Measurements from ENCODE around the gene AMMECR1. TPM values are rescaled to one million over a fixed set of nuclear protein-coding genes. Genes with fewer than 3 reads are reported as not detected.

AMMECR1 gene
- total and polyA plus RNA-seq, 12 donors = 0.59 to 1.8 (median 0.99) TPM

DNA sequence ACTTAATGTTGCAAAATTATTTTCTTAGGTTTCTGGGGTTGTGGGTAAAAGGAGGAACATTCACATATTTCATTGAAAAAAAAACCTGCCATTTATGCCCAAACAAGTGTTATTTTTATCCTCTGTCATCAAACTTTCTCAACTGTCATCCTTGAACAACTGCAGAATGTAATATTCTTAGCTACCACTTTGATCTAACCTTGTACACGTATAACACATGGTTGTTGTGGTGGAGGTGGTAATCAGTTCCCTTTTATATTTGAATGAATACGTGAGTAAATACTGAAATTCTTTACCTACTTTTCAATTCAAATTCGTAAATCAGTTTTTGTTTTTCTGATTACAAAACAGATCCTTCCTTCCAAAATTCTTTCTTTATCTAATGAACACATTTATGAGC lies 3.8 kb upstream of the AMMECR1 start:
- TF ChIP-seq, protein P1, sequence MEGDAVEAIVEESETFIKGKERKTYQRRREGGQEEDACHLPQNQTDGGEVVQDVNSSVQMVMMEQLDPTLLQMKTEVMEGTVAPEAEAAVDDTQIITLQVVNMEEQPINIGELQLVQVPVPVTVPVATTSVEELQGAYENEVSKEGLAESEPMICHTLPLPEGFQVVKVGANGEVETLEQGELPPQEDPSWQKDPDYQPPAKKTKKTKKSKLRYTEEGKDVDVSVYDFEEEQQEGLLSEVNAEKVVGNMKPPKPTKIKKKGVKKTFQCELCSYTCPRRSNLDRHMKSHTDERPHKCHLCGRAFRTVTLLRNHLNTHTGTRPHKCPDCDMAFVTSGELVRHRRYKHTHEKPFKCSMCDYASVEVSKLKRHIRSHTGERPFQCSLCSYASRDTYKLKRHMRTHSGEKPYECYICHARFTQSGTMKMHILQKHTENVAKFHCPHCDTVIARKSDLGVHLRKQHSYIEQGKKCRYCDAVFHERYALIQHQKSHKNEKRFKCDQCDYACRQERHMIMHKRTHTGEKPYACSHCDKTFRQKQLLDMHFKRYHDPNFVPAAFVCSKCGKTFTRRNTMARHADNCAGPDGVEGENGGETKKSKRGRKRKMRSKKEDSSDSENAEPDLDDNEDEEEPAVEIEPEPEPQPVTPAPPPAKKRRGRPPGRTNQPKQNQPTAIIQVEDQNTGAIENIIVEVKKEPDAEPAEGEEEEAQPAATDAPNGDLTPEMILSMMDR (IDR thresholded peaks at IDR 0.05) = no peak
- Histone ChIP-seq H3K4me1 (peaks cover 0 to 5% (median 0%) of the 10 kb centered on the region in 9 donors), H3K36me3 (no peaks in the 10 kb centered on the region), H3K27ac (no peak overlapping the region), H3K4me3 (no peak overlapping the region), H3K9me3 (peaks cover 0 to 3% (median 0%) of the 10 kb centered on the region in 11 donors), H3K27me3 (peaks cover 0 to 40% (median 0%) of the 10 kb centered on the region in 7 donors)
- 72 to 83% methylated on average over 3 of the region's 3 CpGs for WGBS, 2 donors
- intact Hi-C loops (cut with DNase I) = no loop called here
- DNase-seq (no peak), ATAC-seq (no peak)

DNA sequence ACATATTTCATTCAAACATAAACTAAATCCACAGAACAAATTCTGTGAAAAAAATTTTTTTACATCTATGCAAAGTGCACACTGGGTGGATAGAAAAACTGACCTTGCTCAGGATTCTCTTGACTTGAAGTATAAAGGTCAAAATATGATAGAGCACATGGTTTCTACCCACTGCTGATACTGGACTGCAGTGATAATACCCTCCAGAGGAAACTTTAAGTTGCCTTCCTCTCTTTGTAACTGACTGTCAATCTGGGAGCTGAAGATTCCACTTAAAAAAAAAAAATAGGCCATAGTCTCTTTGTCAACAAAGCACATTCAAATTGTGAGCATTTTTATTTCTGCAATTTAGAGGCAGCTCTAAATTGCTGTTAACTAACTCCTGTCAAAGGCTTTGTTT lies 3.2 kb upstream of the AMMECR1 start:
- peaks cover 0 to 3% (median 0%) of the 10 kb centered on the region in 11 donors for H3K9me3 ChIP-seq
- TF ChIP-seq, protein P1 (IDR thresholded peaks at IDR 0.05) = no peak
- peaks cover 0 to 43% (median 0%) of the 10 kb centered on the region in 7 donors for H3K27me3 ChIP-seq
- H3K4me1 ChIP-seq = peaks cover 0 to 10% (median 3%) of the 10 kb centered on the region in 9 donors
- DNase-seq (no peak), ATAC-seq (no peak)
- H3K27ac ChIP-seq = no peak overlapping the region
- intact Hi-C loops (cut with DNase I) = no loop called here
- no peak overlapping the region for H3K4me3 ChIP-seq
- no peaks in the 10 kb centered on the region for H3K36me3 ChIP-seq

DNA sequence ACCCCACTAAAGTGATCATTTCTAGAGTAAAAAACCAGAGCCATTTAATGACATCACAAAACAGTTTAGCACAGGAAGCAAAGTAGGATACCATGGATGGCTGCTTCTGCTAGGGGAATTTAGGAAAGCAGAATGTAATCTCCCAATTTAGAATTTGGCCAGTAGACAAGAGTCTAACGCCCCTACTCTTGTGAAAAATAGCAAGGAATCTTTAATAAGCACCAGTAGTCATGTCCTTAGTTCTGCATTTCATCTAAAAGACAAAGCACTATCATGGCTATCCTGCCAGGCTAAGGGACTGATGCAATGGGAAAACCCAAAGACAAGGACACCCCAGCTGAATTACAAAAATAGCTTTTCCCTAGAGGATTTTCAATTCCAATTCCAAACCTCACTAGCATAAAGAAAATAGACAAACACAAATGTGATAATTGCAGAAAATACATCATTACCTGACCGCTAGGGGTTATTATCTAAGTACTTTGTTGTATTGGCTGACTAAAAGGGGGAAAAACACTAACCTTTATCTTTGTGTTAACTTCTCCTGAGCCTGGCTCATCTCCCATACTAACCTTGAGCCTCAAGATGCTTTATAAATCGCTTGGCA lies 2.6 kb upstream of the AMMECR1 start:
- 52 to 60% methylated on average over 3 of the region's 3 CpGs for WGBS, 2 donors
- Histone ChIP-seq H3K27ac (no peak overlapping the region), H3K4me3 (no peak overlapping the region), H3K9me3 (no peaks in the 10 kb centered on the region), H3K36me3 (no peaks in the 10 kb centered on the region), H3K27me3 (peaks cover 0 to 43% (median 0%) of the 10 kb centered on the region in 7 donors), H3K4me1 (peaks cover 0 to 16% (median 3%) of the 10 kb centered on the region in 9 donors)
- TF ChIP-seq, protein P1 (IDR thresholded peaks at IDR 0.05) = no peak
- DNase-seq (no peak), ATAC-seq (no peak)
- intact Hi-C loops (cut with DNase I) = no loop called here

DNA sequence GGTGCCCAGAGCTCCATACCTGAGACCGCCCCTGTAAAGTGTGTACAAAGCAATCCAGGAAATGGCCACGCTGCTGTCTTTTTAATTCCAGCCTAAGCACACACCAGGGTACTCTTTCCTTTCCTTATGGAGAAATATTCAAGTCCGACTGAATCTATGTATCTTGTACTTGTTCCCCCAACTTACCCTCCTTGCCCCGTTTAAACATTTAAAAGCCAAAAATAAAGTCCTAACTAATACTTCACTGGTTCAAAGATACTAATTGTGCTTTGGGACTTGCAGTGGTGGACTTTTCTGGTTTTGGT lies 731 bp upstream of the AMMECR1 start:
- H3K27ac ChIP-seq = peak overlapping the region in 4 of 10 donors; percentile 41 to 89 (median 82)
- no peak for ATAC-seq

More for the DNA sequence above, 731 bp upstream of the AMMECR1 start:
- intact Hi-C loops (cut with DNase I) = loop anchor here in 5 of 10 donors (5.0 to 10.0 kb wide), 4 partner anchors 84 to 156 kb away; no protein-coding TSS in a partner anchor
- no peak for DNase-seq
- Histone ChIP-seq H3K4me1 (peaks cover 0 to 18% (median 3%) of the 10 kb centered on the region in 9 donors), H3K27me3 (peaks cover 0 to 50% (median 0%) of the 10 kb centered on the region in 7 donors), H3K4me3 (peak overlapping the region in 9 of 10 donors; percentile 44 to 91 (median 80)), H3K36me3 (no peaks in the 10 kb centered on the region), H3K9me3 (no peaks in the 10 kb centered on the region)
- 13 to 14% methylated on average over 4 of the region's 4 CpGs for WGBS, 2 donors
- TF ChIP-seq, protein P1 (IDR thresholded peaks at IDR 0.05) = no peak
